ENCODE data around the gene MANEA. TPM values are rescaled to one million over a fixed set of nuclear protein-coding genes. Genes with fewer than 3 reads are reported as not detected.

Gene MANEA
- total RNA-seq, 2 experiments from 2014 or later = 6.1 to 8.0 TPM

DNA sequence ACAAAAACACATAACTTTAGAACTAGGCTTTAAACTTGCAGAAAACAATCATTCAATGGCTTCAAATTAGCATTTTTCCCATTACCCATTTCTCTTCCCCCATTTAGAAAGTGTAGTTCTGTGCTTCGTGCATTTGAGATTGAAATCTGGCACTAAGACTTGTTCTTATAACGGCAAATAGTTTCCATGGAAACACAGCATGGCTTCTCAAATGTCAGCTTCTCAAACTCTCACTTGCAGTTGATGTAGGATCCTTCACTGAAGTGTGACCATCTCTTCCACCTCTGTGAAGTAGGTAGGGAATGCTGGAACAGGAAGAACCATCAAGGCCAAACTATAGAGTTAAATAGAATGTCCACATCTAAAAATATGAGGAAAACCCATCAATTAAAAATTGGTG, 52.2 kb downstream of the MANEA start:
- Histone ChIP-seq H3K27me3 (ENCODE audit: control insufficient read depth in 1 of 2, insufficient read depth in 2 of 2, low read length in 2 of 2) (no peaks in the 10 kb centered on the region), H3K4me1 (ENCODE audit: insufficient read depth, low read length) (no peaks in the 10 kb centered on the region), H3K9me3 (ENCODE audit: control insufficient read depth in 1 of 2, insufficient read depth in 1 of 2, low read length in 2 of 2) (no peaks in the 10 kb centered on the region), H3K36me3 (ENCODE audit: insufficient read depth, low read length) (no peaks in the 10 kb centered on the region), H3K27ac (ENCODE audit: low read depth in 1 of 2, low read length in 2 of 2) (no peak overlapping the region), H3K4me3 (ENCODE audit: low read length) (no peak overlapping the region)
- no peak overlapping the region for H3K27ac Mint-ChIP-seq
- no peak overlapping the region for H3K4me3 Mint-ChIP-seq
- H3K4me1 Mint-ChIP-seq (ENCODE audit: low read depth) = no peaks in the 10 kb centered on the region
- intact Hi-C loops (cut with DNase I, micrococcal nuclease) = no loop called here
- H3K9me3 Mint-ChIP-seq = peaks cover 9% of the 10 kb centered on the region
- peaks cover 8% of the 10 kb centered on the region for H3K27me3 Mint-ChIP-seq
- H3K36me3 Mint-ChIP-seq (ENCODE audit: low read depth) = no peaks in the 10 kb centered on the region
- ATAC-seq (ENCODE audit: poor library complexity) = no peak
- DNase-seq = no peak
- POLR2A ChIA-PET = no interaction called here
- CTCF ChIA-PET = no interaction called here
- TF ChIP-seq, protein P1, sequence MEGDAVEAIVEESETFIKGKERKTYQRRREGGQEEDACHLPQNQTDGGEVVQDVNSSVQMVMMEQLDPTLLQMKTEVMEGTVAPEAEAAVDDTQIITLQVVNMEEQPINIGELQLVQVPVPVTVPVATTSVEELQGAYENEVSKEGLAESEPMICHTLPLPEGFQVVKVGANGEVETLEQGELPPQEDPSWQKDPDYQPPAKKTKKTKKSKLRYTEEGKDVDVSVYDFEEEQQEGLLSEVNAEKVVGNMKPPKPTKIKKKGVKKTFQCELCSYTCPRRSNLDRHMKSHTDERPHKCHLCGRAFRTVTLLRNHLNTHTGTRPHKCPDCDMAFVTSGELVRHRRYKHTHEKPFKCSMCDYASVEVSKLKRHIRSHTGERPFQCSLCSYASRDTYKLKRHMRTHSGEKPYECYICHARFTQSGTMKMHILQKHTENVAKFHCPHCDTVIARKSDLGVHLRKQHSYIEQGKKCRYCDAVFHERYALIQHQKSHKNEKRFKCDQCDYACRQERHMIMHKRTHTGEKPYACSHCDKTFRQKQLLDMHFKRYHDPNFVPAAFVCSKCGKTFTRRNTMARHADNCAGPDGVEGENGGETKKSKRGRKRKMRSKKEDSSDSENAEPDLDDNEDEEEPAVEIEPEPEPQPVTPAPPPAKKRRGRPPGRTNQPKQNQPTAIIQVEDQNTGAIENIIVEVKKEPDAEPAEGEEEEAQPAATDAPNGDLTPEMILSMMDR (IDR thresholded peaks at IDR 0.05) = no peak

DNA sequence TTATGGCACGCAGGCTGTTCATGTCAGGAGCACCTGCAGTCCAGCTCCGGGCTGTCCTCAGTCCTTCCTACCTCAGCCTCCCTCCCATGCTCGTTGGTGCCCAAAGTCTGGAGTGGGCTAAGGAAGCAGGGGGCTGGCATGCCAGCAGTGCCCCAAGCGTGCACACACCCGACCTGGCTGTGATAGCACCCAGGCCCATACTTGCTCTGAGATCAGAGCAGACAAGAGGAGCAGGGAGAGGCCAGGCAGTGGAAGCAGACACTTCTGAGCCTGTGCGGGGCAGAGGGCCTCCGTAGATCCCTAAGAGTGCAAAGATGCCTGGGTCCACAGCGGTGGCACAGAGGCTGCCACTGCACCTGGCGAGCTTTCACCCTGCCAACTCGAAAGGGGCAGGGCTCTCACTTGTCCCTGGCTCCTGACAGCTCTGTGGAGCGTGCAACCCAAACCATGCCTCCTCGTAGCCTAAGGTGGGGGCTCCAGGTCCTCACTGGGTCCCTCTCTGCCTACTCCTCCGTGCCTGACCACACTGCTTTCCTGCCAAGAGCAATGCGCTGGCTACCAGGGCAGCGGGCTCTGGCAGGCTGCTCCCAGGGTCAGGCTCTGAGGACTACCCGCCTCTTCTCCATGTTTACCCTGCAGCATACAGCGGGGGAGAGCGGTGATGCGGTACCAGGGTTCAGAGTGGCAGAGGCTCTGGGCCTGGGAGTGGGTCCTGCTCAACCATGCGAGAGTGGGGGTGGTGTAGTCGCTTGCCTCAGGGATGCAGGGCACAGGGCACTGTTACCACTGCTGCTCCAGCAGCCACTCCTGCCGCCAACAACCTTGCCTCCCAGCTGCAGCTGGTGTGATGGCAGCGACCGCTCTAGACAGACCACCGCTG, 59.5 kb downstream of the MANEA start:
- no peak overlapping the region for H3K27ac ChIP-seq (ENCODE audit: low read depth in 1 of 2, low read length in 2 of 2)
- no peaks in the 10 kb centered on the region for H3K4me1 ChIP-seq (ENCODE audit: insufficient read depth, low read length)
- H3K9me3 Mint-ChIP-seq = peaks cover 9% of the 10 kb centered on the region
- H3K4me1 Mint-ChIP-seq (ENCODE audit: low read depth) = no peaks in the 10 kb centered on the region
- H3K36me3 Mint-ChIP-seq (ENCODE audit: low read depth) = no peaks in the 10 kb centered on the region
- ChIA-PET CTCF (no interaction called here), POLR2A (no interaction called here)
- TF ChIP-seq, protein P1 (IDR thresholded peaks at IDR 0.05) = no peak
- ATAC-seq (ENCODE audit: poor library complexity) = no peak
- H3K4me3 Mint-ChIP-seq = no peak overlapping the region
- H3K27me3 Mint-ChIP-seq = peaks cover 8% of the 10 kb centered on the region
- H3K4me3 ChIP-seq (ENCODE audit: low read length) = no peak overlapping the region
- H3K27me3 ChIP-seq (ENCODE audit: control insufficient read depth in 1 of 2, insufficient read depth in 2 of 2, low read length in 2 of 2) = no peaks in the 10 kb centered on the region
- peaks cover 0 to 9% of the 10 kb centered on the region in 2 experiments for H3K9me3 ChIP-seq (ENCODE audit: control insufficient read depth in 1 of 2, insufficient read depth in 1 of 2, low read length in 2 of 2)
- no peaks in the 10 kb centered on the region for H3K36me3 ChIP-seq (ENCODE audit: insufficient read depth, low read length)
- H3K27ac Mint-ChIP-seq = no peak overlapping the region
- intact Hi-C loops (cut with DNase I, micrococcal nuclease) = no loop called here
- DNase-seq = peak in 1 of 14 experiments; percentile 2

DNA sequence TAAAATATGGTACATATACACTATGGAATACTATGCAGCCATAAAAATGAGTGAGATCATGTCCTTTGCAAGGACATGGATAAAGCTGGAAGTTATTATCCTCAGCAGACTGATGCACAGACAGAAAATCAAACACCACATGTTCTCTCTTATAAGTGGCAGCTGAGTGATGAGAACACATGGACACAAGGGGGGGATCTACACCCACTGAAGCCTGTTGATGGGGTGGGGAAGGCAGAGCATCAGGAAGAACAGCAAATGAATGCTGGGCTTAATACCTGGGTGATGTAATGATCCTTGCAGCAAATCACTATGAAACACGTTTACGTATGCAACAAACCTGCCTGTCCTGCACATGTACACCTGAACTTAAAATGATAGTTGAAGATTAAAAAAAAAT, 71.3 kb downstream of the MANEA start:
- DNase-seq (no peak), ATAC-seq (ENCODE audit: poor library complexity) (no peak)
- no peaks in the 10 kb centered on the region for H3K4me1 Mint-ChIP-seq (ENCODE audit: low read depth)
- no peaks in the 10 kb centered on the region for H3K4me1 ChIP-seq (ENCODE audit: insufficient read depth, low read length)
- H3K4me3 ChIP-seq (ENCODE audit: low read length) = no peak overlapping the region
- peaks cover 14% of the 10 kb centered on the region for H3K27me3 Mint-ChIP-seq
- no peaks in the 10 kb centered on the region for H3K27me3 ChIP-seq (ENCODE audit: control insufficient read depth in 1 of 2, insufficient read depth in 2 of 2, low read length in 2 of 2)
- no peaks in the 10 kb centered on the region for H3K9me3 ChIP-seq (ENCODE audit: control insufficient read depth in 1 of 2, insufficient read depth in 1 of 2, low read length in 2 of 2)
- no peak overlapping the region for H3K4me3 Mint-ChIP-seq
- no peaks in the 10 kb centered on the region for H3K36me3 Mint-ChIP-seq (ENCODE audit: low read depth)
- no peaks in the 10 kb centered on the region for H3K36me3 ChIP-seq (ENCODE audit: insufficient read depth, low read length)
- POLR2A ChIA-PET = no interaction called here
- peaks cover 7% of the 10 kb centered on the region for H3K9me3 Mint-ChIP-seq
- intact Hi-C loops (cut with DNase I, micrococcal nuclease) = no loop called here
- TF ChIP-seq, protein P1 (IDR thresholded peaks at IDR 0.05) = no peak
- H3K27ac Mint-ChIP-seq = no peak overlapping the region
- H3K27ac ChIP-seq (ENCODE audit: low read depth in 1 of 2, low read length in 2 of 2) = no peak overlapping the region
- CTCF ChIA-PET = no interaction called here

Measured in CD4-positive, alpha-beta T cell (primary cell).